ENCODE results near the gene CALML5.

DNA sequence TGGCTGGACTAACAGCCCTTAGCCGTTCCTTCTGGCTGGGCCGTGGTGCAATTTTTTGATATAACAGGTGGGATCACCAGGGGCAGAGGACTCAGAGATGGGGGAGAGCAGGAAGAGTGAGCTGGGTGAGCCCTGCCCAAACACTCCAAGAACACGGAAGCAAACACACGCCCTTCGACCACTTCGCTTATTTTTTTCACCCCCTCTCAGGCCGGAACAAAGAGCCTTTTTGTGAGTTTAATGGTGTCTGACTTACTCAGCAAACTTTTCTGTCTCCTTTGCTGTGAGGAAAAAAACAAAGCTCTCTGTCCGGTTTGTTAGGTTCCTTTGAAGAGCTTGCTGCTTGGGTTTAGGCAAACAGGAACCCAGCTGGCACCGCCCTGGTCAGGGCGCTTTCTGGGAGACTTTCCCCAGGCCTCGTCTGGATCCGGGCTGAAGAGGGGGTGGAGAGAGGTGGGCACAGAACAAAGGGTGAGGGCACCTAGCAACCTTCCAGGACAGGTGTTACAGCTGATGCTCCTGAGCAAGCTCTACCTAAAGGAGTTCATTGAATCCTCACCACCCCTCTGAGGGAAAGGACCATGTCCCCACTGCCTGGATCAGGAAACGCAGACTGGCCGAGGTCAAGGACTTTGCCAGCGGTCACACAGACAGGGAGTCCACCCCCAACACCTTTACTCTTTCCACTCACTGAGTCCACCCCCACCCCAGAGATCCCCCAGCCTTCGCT is 48.7 kb upstream of the CALML5 start:
- TF ChIP-seq, protein P1, sequence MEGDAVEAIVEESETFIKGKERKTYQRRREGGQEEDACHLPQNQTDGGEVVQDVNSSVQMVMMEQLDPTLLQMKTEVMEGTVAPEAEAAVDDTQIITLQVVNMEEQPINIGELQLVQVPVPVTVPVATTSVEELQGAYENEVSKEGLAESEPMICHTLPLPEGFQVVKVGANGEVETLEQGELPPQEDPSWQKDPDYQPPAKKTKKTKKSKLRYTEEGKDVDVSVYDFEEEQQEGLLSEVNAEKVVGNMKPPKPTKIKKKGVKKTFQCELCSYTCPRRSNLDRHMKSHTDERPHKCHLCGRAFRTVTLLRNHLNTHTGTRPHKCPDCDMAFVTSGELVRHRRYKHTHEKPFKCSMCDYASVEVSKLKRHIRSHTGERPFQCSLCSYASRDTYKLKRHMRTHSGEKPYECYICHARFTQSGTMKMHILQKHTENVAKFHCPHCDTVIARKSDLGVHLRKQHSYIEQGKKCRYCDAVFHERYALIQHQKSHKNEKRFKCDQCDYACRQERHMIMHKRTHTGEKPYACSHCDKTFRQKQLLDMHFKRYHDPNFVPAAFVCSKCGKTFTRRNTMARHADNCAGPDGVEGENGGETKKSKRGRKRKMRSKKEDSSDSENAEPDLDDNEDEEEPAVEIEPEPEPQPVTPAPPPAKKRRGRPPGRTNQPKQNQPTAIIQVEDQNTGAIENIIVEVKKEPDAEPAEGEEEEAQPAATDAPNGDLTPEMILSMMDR (IDR thresholded peaks at IDR 0.05), result no peak
- peak in 1 of 3 donors; percentile 34 for TF ChIP-seq POLR2A (IDR thresholded peaks at IDR 0.05)

Data from body of pancreas (tissue), 4 donors.